HepG2 (cell line): ENCODE data around the gene TANGO6. TPM values are rescaled to one million over a fixed set of nuclear protein-coding genes. Genes with fewer than 3 reads are reported as not detected.
A peak's percentile ranks its signal among the peaks of the same experiment; 100 is the strongest.

Source experiments
- ATAC-seq: fragments of 200-7000 bp; cut with Tn5 transposase; 3 replicates; pipeline ENCODE4 v1.9.1; 2020; ENCODE audit warnings: mild to moderate bottlenecking, moderate library complexity
- BruUV-seq: library from RNA; stranded (reverse); fragments of 400-500 nt; replicated peaks from 2 replicates; lab custom pipeline; 2021; lab: Mats Ljungman, UMichigan
- CTCF ChIA-PET: fragments of 300-600 bp; formaldehyde crosslinking; extraction: SDS; loops from one replicate; lab custom pipeline; 2021; ENCODE audit warnings: low total read pairs, inconsistent platforms, low intra/inter-chr PET ratio; lab: Yijun Ruan, JAX
- POLR2A ChIA-PET: fragments of 350-600 bp; sonication (Branson Sonifier 250); formaldehyde crosslinking; loops from one replicate; lab custom pipeline; 2020; ENCODE audit warnings: antibody characterized with exemption, inconsistent platforms; lab: Yijun Ruan, JAX
- DNase-seq: peaks from one replicate; pipeline ENCODE4 v3.0.0-alpha.2; 2015; ENCODE audit warnings: low spot score
- FAIRE-seq: peaks from 3 replicates; lab custom pipeline; 2011; peaks lifted over from hg19 to GRCh38; lab: Jason Lieb, UNC
- H2AFZ ChIP-seq: one replicate; pipeline ENCODE4 v1.6.1; 2011; ENCODE audit warnings: low read length, inconsistent platforms
- H3K27ac ChIP-seq: fragments of 300-600 bp; 3 replicates; pipeline ENCODE4 v1.8.0; 2011; ENCODE audit warnings: mixed run types, mild to moderate bottlenecking, mixed read lengths, low read length, inconsistent platforms; ENCODE audit not compliant: insufficient read depth; ENCODE audit errors: extremely low read length
- H3K27me3 ChIP-seq, 2 experiments: fragments of 200-600 bp in 1 of 2; 2 replicates in 1 of 2; 3 replicates in 1 of 2; pipeline versions ENCODE4 v1.6.0 to v1.8.0; 2011; ENCODE audit warnings: low read length in 2 of 2, mild to moderate bottlenecking in 2 of 2, moderate library complexity in 2 of 2, inconsistent platforms in 1 of 2; ENCODE audit not compliant: insufficient read depth in 2 of 2, control insufficient read depth in 1 of 2
- H3K36me3 ChIP-seq, 2 experiments: fragments of 200-600 bp in 1 of 2; replicated peaks in 1 of 2; 2 replicates in 1 of 2; 3 replicates in 1 of 2; pipeline versions ENCODE4 v1.5.1 to v1.8.0; 2011; ENCODE audit warnings: low read length in 2 of 2, inconsistent platforms in 1 of 2; ENCODE audit not compliant: insufficient read depth in 2 of 2, control insufficient read depth in 1 of 2
- H3K4me1 ChIP-seq: 2 replicates; pipeline ENCODE4 v1.5.1; 2012; ENCODE audit warnings: low read length, inconsistent platforms; ENCODE audit not compliant: insufficient read depth
- H3K4me2 ChIP-seq: 2 replicates; pipeline ENCODE4 v1.6.0; 2011; ENCODE audit warnings: low read depth, low read length, inconsistent platforms
- H3K4me3 ChIP-seq, 3 experiments: fragments of 200-600 bp in 1 of 3; sonication (generic), shearing (Covaris generic) in 1 of 3; replicated peaks in 1 of 3; 2 replicates each; pipeline ENCODE4 v1.5.1; 2011 to 2016; ENCODE audit warnings: low read length in 3 of 3, inconsistent platforms in 2 of 3, low read depth in 2 of 3, mild to moderate bottlenecking in 2 of 3, control low read depth in 1 of 3, mixed read lengths in 1 of 3; ENCODE audit not compliant: insufficient read depth in 1 of 3
- H3K79me2 ChIP-seq: one replicate; pipeline ENCODE4 v1.6.1; 2011; ENCODE audit warnings: low read length, inconsistent platforms; ENCODE audit not compliant: insufficient read depth
- H3K9ac ChIP-seq: 2 replicates; pipeline ENCODE4 v1.6.0; 2011; ENCODE audit warnings: mild to moderate bottlenecking, low read depth, low read length, inconsistent platforms; ENCODE audit not compliant: insufficient read depth
- H3K9me3 ChIP-seq: 2 replicates; pipeline ENCODE4 v1.5.1; 2012; ENCODE audit warnings: mild to moderate bottlenecking, low read length
- H4K20me1 ChIP-seq: 2 replicates; pipeline ENCODE4 v1.6.0; 2011; ENCODE audit warnings: inconsistent platforms, mild to moderate bottlenecking, low read length, moderate library complexity; ENCODE audit not compliant: insufficient read depth
- AKAP8 ChIP-seq: sonication (generic); formaldehyde crosslinking; IDR thresholded peaks from 2 replicates; pipeline ENCODE4 v1.5.1; 2020; ENCODE audit warnings: mild to moderate bottlenecking, missing genetic modification reagents
- FOXJ3 ChIP-seq: sonication (generic); formaldehyde crosslinking; IDR thresholded peaks from 2 replicates; pipeline ENCODE4 v1.4.0; 2020; ENCODE audit warnings: missing genetic modification reagents, mild to moderate bottlenecking, borderline replicate concordance
- HDAC1 ChIP-seq: sonication (generic); formaldehyde crosslinking; IDR thresholded peaks from 2 replicates; pipeline ENCODE4 v1.5.1; 2020; ENCODE audit warnings: mild to moderate bottlenecking, missing genetic modification reagents
- HNF4A ChIP-seq: sonication (generic); formaldehyde crosslinking; IDR thresholded peaks from 2 replicates; pipeline ENCODE4 v1.4.0; 2020; ENCODE audit warnings: missing genetic modification reagents
- IKZF1 ChIP-seq: fragments of 450-650 bp; IDR thresholded peaks from 2 replicates; pipeline ENCODE4 v1.7.1; 2016
- JUNB ChIP-seq: sonication (generic); formaldehyde crosslinking; IDR thresholded peaks from 2 replicates; pipeline ENCODE4 v1.8.0; 2022; ENCODE audit warnings: missing genetic modification reagents, mild to moderate bottlenecking, borderline replicate concordance
- KLF16 ChIP-seq, 2 experiments: sonication (generic) in 1 of 2; formaldehyde crosslinking in 1 of 2; IDR thresholded peaks; 2 replicates each; pipeline versions ENCODE4 v1.6.1 to v1.8.0; 2016 to 2023; ENCODE audit warnings: missing genetic modification reagents in 2 of 2, missing compliant biosample characterization in 1 of 2
- MED13 ChIP-seq: sonication (generic); formaldehyde crosslinking; IDR thresholded peaks from 2 replicates; pipeline ENCODE4 v1.5.0; 2020; ENCODE audit warnings: missing genetic modification reagents
- RBAK ChIP-seq: sonication (generic); formaldehyde crosslinking; IDR thresholded peaks from 2 replicates; pipeline ENCODE4 v1.5.1; 2020; ENCODE audit warnings: mild to moderate bottlenecking, missing genetic modification reagents
- RFXAP ChIP-seq: sonication (generic); formaldehyde crosslinking; IDR thresholded peaks from 2 replicates; pipeline ENCODE4 v1.4.0; 2020; ENCODE audit warnings: missing genetic modification reagents, borderline replicate concordance
- SIN3B ChIP-seq: fragments of 150-350 bp; IDR thresholded peaks from 2 replicates; pipeline ENCODE4 v1.6.1; 2014; ENCODE audit warnings: low read length
- ZIK1 ChIP-seq: sonication (generic); formaldehyde crosslinking; IDR thresholded peaks from 2 replicates; pipeline ENCODE4 v1.5.0; 2020; ENCODE audit warnings: mild to moderate bottlenecking, low read depth, missing genetic modification reagents, borderline replicate concordance
- ZNF382 ChIP-seq: sonication (generic); formaldehyde crosslinking; IDR thresholded peaks from 2 replicates; pipeline ENCODE4 v1.5.0; 2020; ENCODE audit warnings: missing genetic modification reagents, mild to moderate bottlenecking, borderline replicate concordance
- WGBS: methylation state at CpG from one replicate; pipeline ENCODE4 v1.1.6; 2017; ENCODE audit warnings: low lambda C conversion rate; 5-methylcytosine and 5-hydroxymethylcytosine counted together
- in situ Hi-C: cut with HindIII; loops from 2 replicates; pipeline ENCODE4 v1.10.0; 2017; ENCODE audit warnings: low pct_unique_long_range_greater_than_20kb; ENCODE audit not compliant: extremely low pct_ligation_motif_present
- intact Hi-C: fragments of 100-400 bp; cut with micrococcal nuclease; formaldehyde crosslinking; loops from one replicate; pipeline ENCODE4 v1.10.0; 2022; ENCODE audit not compliant: unreplicated experiment
- polyA plus RNA-seq, 8 experiments: library from polyadenylated mRNA; depleted of rRNA in 3 of 8; stranded (reverse) in 7 of 8; unstranded in 1 of 8; fragments of >200 nt; fragmentation: Illumina TruSeq in 4 of 8; extraction: Trizol in 4 of 8; gene quantifications; 2 replicates each; pipeline versions ENCODE4 v1.2.1 to v1.2.3, GENCODE V29; 2011 to 2016; ENCODE audit warnings: low read depth in 4 of 8, missing spikeins in 1 of 8, mixed read lengths in 1 of 8; ENCODE audit not compliant: insufficient read depth in 1 of 8
- total RNA-seq, 5 experiments: library from RNA; depleted of rRNA; stranded (reverse); fragments of >200 nt; fragmentation: Illumina TruSeq; extraction: Trizol; gene quantifications; 2 replicates each; pipeline ENCODE4 v1.2.3, GENCODE V29; 2016; ENCODE audit warnings: low read depth in 1 of 5
- TF ChIP-seq, protein P1 (sequence below): sonication (generic); formaldehyde crosslinking; IDR thresholded peaks from 2 replicates; pipeline ENCODE4 v1.4.0; 2020; ENCODE audit warnings: missing genetic modification reagents
- TF ChIP-seq, protein P2 (sequence below): IDR thresholded peaks from 2 replicates; pipeline ENCODE4 v1.6.1; 2012; ENCODE audit warnings: inconsistent platforms
- TF ChIP-seq, protein P3 (sequence below): sonication (generic); formaldehyde crosslinking; IDR thresholded peaks from 2 replicates; pipeline ENCODE4 v1.5.1; 2020; ENCODE audit warnings: missing genetic modification reagents, mild to moderate bottlenecking, borderline replicate concordance

The TANGO6 gene
- total and polyA plus RNA-seq, 2 of the 13 experiments (the other 11 are each of a cell fraction or from before 2014, with no cell fraction given), result 7.2 to 13.3 TPM

DNA sequence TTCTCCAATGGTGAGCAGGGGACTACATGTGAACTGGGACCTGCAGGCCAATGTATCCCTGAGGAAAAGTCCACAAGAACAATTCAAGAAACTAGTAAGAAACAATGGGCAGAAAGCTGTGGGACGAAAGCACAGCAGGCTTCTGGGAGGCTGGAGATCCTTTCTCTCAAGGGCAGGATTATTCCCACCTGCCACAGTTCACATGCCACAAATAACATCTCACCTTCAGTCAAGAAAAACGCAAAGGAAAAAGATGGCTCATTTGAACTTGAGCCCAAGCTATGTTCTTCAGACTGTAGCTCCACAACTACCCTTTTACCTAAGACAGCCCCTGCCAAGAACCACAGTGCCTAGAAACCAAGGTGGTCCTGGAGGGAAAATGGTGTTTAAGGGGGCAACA lies 275.1 kb downstream of the TANGO6 start:
- ATAC-seq, result no peak
- no peak overlapping the region for H3K4me2 ChIP-seq
- POLR2A ChIA-PET, result interaction anchor here (1.1 kb wide), 2 partner anchors 13 to 81 kb away, joined by 3 read pairs; partner anchors contain the start of gene HAS3

DNA sequence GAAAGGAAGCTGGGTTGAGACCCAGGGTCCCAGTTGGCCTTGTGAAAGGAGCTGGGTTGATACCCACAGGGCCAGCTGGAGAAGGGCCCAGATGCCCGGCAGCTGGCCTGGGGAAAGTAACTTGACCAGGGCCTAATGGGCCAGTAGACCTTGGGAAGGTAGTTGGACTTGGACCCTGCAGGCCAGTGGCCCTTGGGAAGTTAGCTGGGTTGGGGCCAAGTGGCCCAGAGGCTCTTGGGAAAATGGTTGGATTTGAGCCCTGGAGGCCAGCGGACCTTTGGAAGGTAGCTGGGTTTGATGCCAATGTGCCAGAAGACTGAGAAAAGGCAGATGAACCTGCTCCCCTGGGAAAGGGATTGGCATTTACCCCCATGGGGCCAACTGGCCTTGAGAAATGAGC lies 275.7 kb downstream of the TANGO6 start:
- WGBS, result 90% methylated on average over 2 of the region's 2 CpGs
- intact Hi-C loops (no loop called here), in situ Hi-C loops (loop anchor here (25.0 kb wide), 1 partner anchor 407 kb away; no protein-coding TSS in a partner anchor)
- CTCF ChIA-PET, result no interaction called here
- ATAC-seq, result no peak
- H3K9ac ChIP-seq, result no peak overlapping the region
- H3K36me3 ChIP-seq, result peaks cover 19 to 43% of the 10 kb centered on the region in 2 experiments
- no peaks in the 10 kb centered on the region for H3K79me2 ChIP-seq
- H2AFZ ChIP-seq, result no peak overlapping the region
- H3K4me2 ChIP-seq, result no peak overlapping the region
- H3K4me1 ChIP-seq, result peaks cover 14% of the 10 kb centered on the region
- no peak overlapping the region for H3K27ac ChIP-seq
- POLR2A ChIA-PET, result interaction anchor here (1.1 kb wide), 2 partner anchors 14 to 82 kb away, joined by 3 read pairs; partner anchors contain the start of gene HAS3
- H3K4me3 ChIP-seq, result no peak overlapping the region
- 0 out of 2 replicates have a peak, but pooled peaks have one; percentile 7 for TF ChIP-seq HNF4A
- TF ChIP-seq RBAK (CRISPR knock-in tag), result no peak
- no peak for TF ChIP-seq MED13 (CRISPR knock-in tag)
- no peak for TF ChIP-seq IKZF1
- TF ChIP-seq ZIK1 (CRISPR knock-in tag), result no peak
- 0 out of 2 replicates have a peak, but pooled peaks have one; percentile 52 for TF ChIP-seq AKAP8
- no peak for TF ChIP-seq SIN3B
- no peak for TF ChIP-seq RFXAP (CRISPR knock-in tag)
- no peaks in the 10 kb centered on the region for H4K20me1 ChIP-seq
- no peak for FAIRE-seq
- H3K27me3 ChIP-seq, result no peaks in the 10 kb centered on the region
- no peaks in the 10 kb centered on the region for H3K9me3 ChIP-seq
- no peak for DNase-seq
- no TSS peak for BruUV-seq

More for the DNA sequence above, 275.1 kb downstream of the TANGO6 start:
- CTCF ChIA-PET, result no interaction called here
- no peaks in the 10 kb centered on the region for H3K27me3 ChIP-seq
- intact Hi-C loops (no loop called here), in situ Hi-C loops (loop anchor here (25.0 kb wide), 1 partner anchor 406 kb away; no protein-coding TSS in a partner anchor)
- H3K4me1 ChIP-seq, result peaks cover 14% of the 10 kb centered on the region
- no peaks in the 10 kb centered on the region for H3K9me3 ChIP-seq
- WGBS, result 100% methylated on average over 2 of the region's 2 CpGs
- DNase-seq (no peak), FAIRE-seq (no peak)
- TF ChIP-seq, protein P1, sequence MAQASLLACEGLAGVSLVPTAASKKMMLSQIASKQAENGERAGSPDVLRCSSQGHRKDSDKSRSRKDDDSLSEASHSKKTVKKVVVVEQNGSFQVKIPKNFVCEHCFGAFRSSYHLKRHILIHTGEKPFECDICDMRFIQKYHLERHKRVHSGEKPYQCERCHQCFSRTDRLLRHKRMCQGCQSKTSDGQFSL (CRISPR knock-in tag), result no peak
- TF ChIP-seq, protein P2, sequence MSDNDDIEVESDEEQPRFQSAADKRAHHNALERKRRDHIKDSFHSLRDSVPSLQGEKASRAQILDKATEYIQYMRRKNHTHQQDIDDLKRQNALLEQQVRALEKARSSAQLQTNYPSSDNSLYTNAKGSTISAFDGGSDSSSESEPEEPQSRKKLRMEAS, result no peak
- TF ChIP-seq KLF16 (CRISPR knock-in tag; IDR thresholded peaks at IDR 0.05) (no peak), JUNB (CRISPR knock-in tag) (no peak), HDAC1 (CRISPR knock-in tag) (no peak), FOXJ3 (CRISPR knock-in tag) (no peak), ZNF382 (CRISPR knock-in tag) (no peak)
- TF ChIP-seq, protein P3, sequence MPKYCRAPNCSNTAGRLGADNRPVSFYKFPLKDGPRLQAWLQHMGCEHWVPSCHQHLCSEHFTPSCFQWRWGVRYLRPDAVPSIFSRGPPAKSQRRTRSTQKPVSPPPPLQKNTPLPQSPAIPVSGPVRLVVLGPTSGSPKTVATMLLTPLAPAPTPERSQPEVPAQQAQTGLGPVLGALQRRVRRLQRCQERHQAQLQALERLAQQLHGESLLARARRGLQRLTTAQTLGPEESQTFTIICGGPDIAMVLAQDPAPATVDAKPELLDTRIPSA (CRISPR knock-in tag), result no peak
- TSS peak; percentile 42 for BruUV-seq
- no peaks in the 10 kb centered on the region for H3K79me2 ChIP-seq
- H3K27ac ChIP-seq, result no peak overlapping the region
- no peak overlapping the region for H3K9ac ChIP-seq
- H3K36me3 ChIP-seq, result peaks cover 19 to 43% of the 10 kb centered on the region in 2 experiments
- no peaks in the 10 kb centered on the region for H4K20me1 ChIP-seq
- no peak overlapping the region for H2AFZ ChIP-seq
- no peak overlapping the region for H3K4me3 ChIP-seq
